ENCODE results near the gene NOSTRIN. TPM values are rescaled to one million over a fixed set of nuclear protein-coding genes. Genes with fewer than 3 reads are reported as not detected.

The NOSTRIN gene
- total and polyA plus RNA-seq, 4 experiments from 2014 or later: not detected

- H3K4me3 Mint-ChIP-seq: no peak overlapping the region
- no peaks in the 10 kb centered on the region for H3K27me3 ChIP-seq (ENCODE audit: insufficient read depth, low read length)
- H3K4me1 ChIP-seq (ENCODE audit: insufficient read depth, low read length): no peaks in the 10 kb centered on the region
- CTCF ChIA-PET (ENCODE audit: partially characterized antibody): no interaction called here
- H3K4me3 ChIP-seq (ENCODE audit: low read length in 2 of 2): no peak overlapping the region
- H3K27ac Mint-ChIP-seq: no peak overlapping the region
- no peaks in the 10 kb centered on the region for H3K4me1 Mint-ChIP-seq
- H3K9me3 Mint-ChIP-seq: no peaks in the 10 kb centered on the region
- no peak overlapping the region for H3K27ac ChIP-seq (ENCODE audit: low read depth, low read length)
- intact Hi-C loops (cut with micrococcal nuclease): no loop called here
- DNase-seq: no peak
- H3K27me3 Mint-ChIP-seq: no peaks in the 10 kb centered on the region
- H3K9me3 ChIP-seq (ENCODE audit: control insufficient read depth in 1 of 2, low read length in 2 of 2): no peaks in the 10 kb centered on the region
- POLR2A ChIA-PET (ENCODE audit: partially characterized antibody): no interaction called here
- H3K36me3 Mint-ChIP-seq: no peaks in the 10 kb centered on the region
- H3K36me3 ChIP-seq (ENCODE audit: insufficient read depth, low read length): no peaks in the 10 kb centered on the region
These were observed 7.8 kb downstream of the NOSTRIN start for GRCh38 chr2:168810235-168810634.

- no peak overlapping the region for H3K4me3 Mint-ChIP-seq
- H3K4me1 Mint-ChIP-seq: no peaks in the 10 kb centered on the region
- POLR2A ChIA-PET (ENCODE audit: partially characterized antibody): no interaction called here
- H3K36me3 Mint-ChIP-seq: no peaks in the 10 kb centered on the region
- Histone ChIP-seq H3K4me3 (ENCODE audit: low read length in 2 of 2) (no peak overlapping the region), H3K9me3 (ENCODE audit: control insufficient read depth in 1 of 2, low read length in 2 of 2) (no peaks in the 10 kb centered on the region), H3K27ac (ENCODE audit: low read depth, low read length) (no peak overlapping the region), H3K4me1 (ENCODE audit: insufficient read depth, low read length) (no peaks in the 10 kb centered on the region), H3K36me3 (ENCODE audit: insufficient read depth, low read length) (no peaks in the 10 kb centered on the region), H3K27me3 (ENCODE audit: insufficient read depth, low read length) (no peaks in the 10 kb centered on the region)
- no peaks in the 10 kb centered on the region for H3K27me3 Mint-ChIP-seq
- H3K9me3 Mint-ChIP-seq: no peaks in the 10 kb centered on the region
- DNase-seq: no peak
- intact Hi-C loops (cut with micrococcal nuclease): no loop called here
- CTCF ChIA-PET (ENCODE audit: partially characterized antibody): no interaction called here
- H3K27ac Mint-ChIP-seq: no peak overlapping the region
These were observed 9.3 kb downstream of the NOSTRIN start for GRCh38 chr2:168811696-168812095.

DNA sequence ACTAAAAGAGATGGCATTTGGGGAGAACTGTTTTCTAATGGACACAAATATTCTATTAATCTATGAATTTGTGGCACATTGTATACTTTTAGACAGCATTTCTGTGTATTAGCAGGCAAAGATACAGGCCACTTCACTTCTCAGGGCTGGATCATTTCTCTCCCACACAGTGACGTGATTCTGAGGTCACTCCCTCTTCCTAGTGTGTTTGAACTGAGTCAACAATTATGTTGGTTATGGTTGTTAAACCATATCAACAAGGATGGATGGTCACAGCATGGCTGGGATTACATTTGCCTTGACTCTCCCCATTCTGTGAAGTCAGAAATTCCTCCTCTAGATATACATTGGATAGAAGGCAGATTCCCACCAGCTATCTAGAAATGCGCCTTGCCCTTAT, 11.6 kb downstream of the NOSTRIN start:
- no peaks in the 10 kb centered on the region for H3K9me3 Mint-ChIP-seq
- H3K27ac ChIP-seq (ENCODE audit: low read depth, low read length): no peak overlapping the region
- no peaks in the 10 kb centered on the region for H3K27me3 ChIP-seq (ENCODE audit: insufficient read depth, low read length)
- no peaks in the 10 kb centered on the region for H3K36me3 ChIP-seq (ENCODE audit: insufficient read depth, low read length)
- no peak overlapping the region for H3K27ac Mint-ChIP-seq
- no peaks in the 10 kb centered on the region for H3K36me3 Mint-ChIP-seq
- no peak overlapping the region for H3K4me3 ChIP-seq (ENCODE audit: low read length in 2 of 2)
- H3K4me1 Mint-ChIP-seq: no peaks in the 10 kb centered on the region
- ChIA-PET CTCF (ENCODE audit: partially characterized antibody) (interaction anchor here (1.0 kb wide), 1 partner anchor 8 kb away, joined by 3 read pairs; no protein-coding TSS in a partner anchor), POLR2A (ENCODE audit: partially characterized antibody) (no interaction called here)
- intact Hi-C loops (cut with micrococcal nuclease): no loop called here
- no peaks in the 10 kb centered on the region for H3K4me1 ChIP-seq (ENCODE audit: insufficient read depth, low read length)
- H3K9me3 ChIP-seq (ENCODE audit: control insufficient read depth in 1 of 2, low read length in 2 of 2): no peaks in the 10 kb centered on the region
- DNase-seq: no peak
- no peak overlapping the region for H3K4me3 Mint-ChIP-seq
- peaks cover 0 to 1% of the 10 kb centered on the region in 2 donors for H3K27me3 Mint-ChIP-seq

- no peak for DNase-seq
- H3K4me1 ChIP-seq (ENCODE audit: insufficient read depth, low read length): no peaks in the 10 kb centered on the region
- intact Hi-C loops (cut with micrococcal nuclease): no loop called here
- no peak overlapping the region for H3K27ac Mint-ChIP-seq
- H3K4me3 Mint-ChIP-seq: no peak overlapping the region
- no peaks in the 10 kb centered on the region for H3K9me3 ChIP-seq (ENCODE audit: control insufficient read depth in 1 of 2, low read length in 2 of 2)
- H3K27me3 ChIP-seq (ENCODE audit: insufficient read depth, low read length): no peaks in the 10 kb centered on the region
- no peak overlapping the region for H3K27ac ChIP-seq (ENCODE audit: low read depth, low read length)
- no peaks in the 10 kb centered on the region for H3K9me3 Mint-ChIP-seq
- no peaks in the 10 kb centered on the region for H3K36me3 ChIP-seq (ENCODE audit: insufficient read depth, low read length)
- H3K36me3 Mint-ChIP-seq: no peaks in the 10 kb centered on the region
- POLR2A ChIA-PET (ENCODE audit: partially characterized antibody): no interaction called here
- H3K4me1 Mint-ChIP-seq: no peaks in the 10 kb centered on the region
- CTCF ChIA-PET (ENCODE audit: partially characterized antibody): interaction anchor here (1.2 kb wide), 1 partner anchor 10 kb away, joined by 3 read pairs; no protein-coding TSS in a partner anchor
- H3K4me3 ChIP-seq (ENCODE audit: low read length in 2 of 2): no peak overlapping the region
- H3K27me3 Mint-ChIP-seq: peaks cover 0 to 1% of the 10 kb centered on the region in 2 donors
These were observed 12.8 kb downstream of the NOSTRIN start for GRCh38 chr2:168814939-168815907.

DNA sequence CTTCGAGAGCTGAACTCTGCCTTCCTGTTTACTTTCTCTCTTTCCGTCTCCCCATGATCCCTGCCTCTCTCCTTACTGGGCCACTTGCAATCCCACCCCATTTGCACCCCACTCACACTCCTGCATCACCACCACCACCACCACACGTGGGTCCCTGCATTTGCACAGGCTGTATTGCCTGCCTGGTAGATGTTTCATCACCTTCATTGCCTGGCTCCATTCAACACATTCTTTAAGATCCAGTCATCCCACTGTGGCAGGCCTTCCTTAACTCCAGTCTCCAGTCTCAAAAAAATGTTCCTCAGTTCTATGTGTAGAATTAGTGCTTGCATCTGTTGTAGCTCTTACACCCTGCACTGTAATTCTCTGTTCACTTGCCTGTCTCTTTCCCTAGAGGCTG, 13.9 kb downstream of the NOSTRIN start:
- DNase-seq: no peak
- Histone ChIP-seq H3K9me3 (ENCODE audit: control insufficient read depth in 1 of 2, low read length in 2 of 2) (no peaks in the 10 kb centered on the region), H3K36me3 (ENCODE audit: insufficient read depth, low read length) (no peaks in the 10 kb centered on the region), H3K27me3 (ENCODE audit: insufficient read depth, low read length) (no peaks in the 10 kb centered on the region), H3K4me1 (ENCODE audit: insufficient read depth, low read length) (no peaks in the 10 kb centered on the region), H3K4me3 (ENCODE audit: low read length in 2 of 2) (no peak overlapping the region), H3K27ac (ENCODE audit: low read depth, low read length) (no peak overlapping the region)
- Mint-ChIP-seq H3K4me1 (no peaks in the 10 kb centered on the region), H3K4me3 (no peak overlapping the region), H3K9me3 (no peaks in the 10 kb centered on the region), H3K27me3 (peaks cover 0 to 1% of the 10 kb centered on the region in 2 donors), H3K27ac (no peak overlapping the region), H3K36me3 (no peaks in the 10 kb centered on the region)
- intact Hi-C loops (cut with micrococcal nuclease): no loop called here
- ChIA-PET POLR2A (ENCODE audit: partially characterized antibody) (no interaction called here), CTCF (ENCODE audit: partially characterized antibody) (no interaction called here)

DNA sequence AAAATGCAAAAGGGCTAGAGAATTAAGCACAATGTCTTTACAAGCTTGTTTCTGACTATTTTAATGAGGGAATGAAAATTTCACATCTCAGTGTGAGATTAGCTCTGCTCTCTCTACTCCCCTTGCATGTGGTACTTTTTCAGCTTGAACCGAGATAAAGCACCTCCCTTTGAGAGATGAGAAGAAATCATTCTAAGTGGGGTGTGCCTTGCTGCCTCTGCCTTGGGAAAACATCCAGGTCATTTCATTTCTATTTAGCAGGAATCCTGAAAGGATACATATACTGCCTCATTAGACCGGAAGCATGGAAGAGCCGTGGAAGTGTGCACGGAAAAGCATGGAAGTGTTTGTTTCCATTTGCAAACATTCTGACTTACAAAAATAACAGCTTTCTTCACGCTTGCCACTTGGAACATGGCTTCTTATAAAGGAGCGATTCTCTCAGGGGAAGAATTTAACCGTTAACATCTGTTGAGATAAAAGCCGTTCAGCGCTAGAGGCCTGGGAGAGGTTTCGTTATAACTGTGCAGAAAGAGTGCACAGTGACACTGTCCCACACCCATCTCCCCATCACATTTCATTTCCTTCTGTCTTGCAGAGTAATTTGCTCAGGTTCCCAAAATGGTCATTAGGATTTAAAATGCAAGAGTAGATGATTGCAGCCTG, 16.7 kb downstream of the NOSTRIN start:
- Mint-ChIP-seq H3K27ac (no peak overlapping the region), H3K27me3 (peaks cover 0 to 1% of the 10 kb centered on the region in 2 donors), H3K36me3 (no peaks in the 10 kb centered on the region), H3K4me1 (no peaks in the 10 kb centered on the region), H3K9me3 (no peaks in the 10 kb centered on the region), H3K4me3 (no peak overlapping the region)
- no peak for DNase-seq
- intact Hi-C loops (cut with micrococcal nuclease): no loop called here
- H3K9me3 ChIP-seq (ENCODE audit: control insufficient read depth in 1 of 2, low read length in 2 of 2): no peaks in the 10 kb centered on the region
- no peak overlapping the region for H3K4me3 ChIP-seq (ENCODE audit: low read length in 2 of 2)
- no peaks in the 10 kb centered on the region for H3K27me3 ChIP-seq (ENCODE audit: insufficient read depth, low read length)
- no peaks in the 10 kb centered on the region for H3K4me1 ChIP-seq (ENCODE audit: insufficient read depth, low read length)
- CTCF ChIA-PET (ENCODE audit: partially characterized antibody): no interaction called here
- POLR2A ChIA-PET (ENCODE audit: partially characterized antibody): no interaction called here
- H3K36me3 ChIP-seq (ENCODE audit: insufficient read depth, low read length): no peaks in the 10 kb centered on the region
- H3K27ac ChIP-seq (ENCODE audit: low read depth, low read length): no peak overlapping the region

DNA sequence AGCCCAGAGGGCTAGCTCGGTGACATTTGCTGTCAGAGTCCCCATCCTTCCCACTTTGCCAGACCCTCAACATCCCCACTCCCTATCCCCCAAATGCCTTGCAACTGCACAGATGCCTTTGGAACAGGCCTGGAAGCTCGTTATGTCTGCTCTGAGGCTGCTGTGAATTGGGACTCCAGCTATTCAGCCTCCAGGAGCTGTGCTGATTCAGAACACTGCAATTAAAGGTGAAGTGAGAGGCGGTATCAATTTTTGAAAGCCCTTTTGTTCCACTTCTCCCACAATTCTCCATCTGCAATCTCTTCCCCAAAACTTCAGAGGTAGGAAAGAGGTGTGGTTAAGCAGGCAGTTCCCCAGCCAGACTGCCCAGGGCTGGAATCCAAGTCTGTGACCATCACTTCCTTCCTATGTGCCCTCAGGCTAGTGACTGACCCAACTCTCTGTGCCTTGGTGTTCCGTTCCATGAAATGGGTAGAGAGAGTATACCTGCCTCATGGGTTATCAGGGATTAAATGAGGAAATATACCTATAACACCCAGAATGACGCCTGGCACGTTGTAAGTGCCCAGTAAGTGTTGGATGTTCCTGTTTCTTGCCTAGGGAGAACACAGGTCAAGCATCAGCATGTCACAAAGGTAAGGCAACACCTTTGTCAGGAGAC, 17.5 kb downstream of the NOSTRIN start:
- no peak overlapping the region for H3K27ac ChIP-seq (ENCODE audit: low read depth, low read length)
- H3K9me3 ChIP-seq (ENCODE audit: control insufficient read depth in 1 of 2, low read length in 2 of 2): no peaks in the 10 kb centered on the region
- H3K4me1 ChIP-seq (ENCODE audit: insufficient read depth, low read length): no peaks in the 10 kb centered on the region
- no peaks in the 10 kb centered on the region for H3K27me3 ChIP-seq (ENCODE audit: insufficient read depth, low read length)
- ChIA-PET POLR2A (ENCODE audit: partially characterized antibody) (no interaction called here), CTCF (ENCODE audit: partially characterized antibody) (no interaction called here)
- Mint-ChIP-seq H3K4me1 (no peaks in the 10 kb centered on the region), H3K4me3 (no peak overlapping the region), H3K27me3 (peaks cover 0 to 1% of the 10 kb centered on the region in 2 donors), H3K36me3 (no peaks in the 10 kb centered on the region), H3K9me3 (no peaks in the 10 kb centered on the region), H3K27ac (no peak overlapping the region)
- intact Hi-C loops (cut with micrococcal nuclease): no loop called here
- DNase-seq: peak in 1 of 5 donors; percentile 22
- no peaks in the 10 kb centered on the region for H3K36me3 ChIP-seq (ENCODE audit: insufficient read depth, low read length)
- no peak overlapping the region for H3K4me3 ChIP-seq (ENCODE audit: low read length in 2 of 2)

All from CD4-positive, alpha-beta memory T cell (primary cell).